Measurements from ENCODE around the gene LEMD2.

Gene LEMD2

GRCh38 chr6:33818293-33818692 is 29.4 kb upstream of the LEMD2 start:
- no peak for DNase-seq

GRCh38 chr6:33817489-33817888 is 28.6 kb upstream of the LEMD2 start:
- DNase-seq: no peak

GRCh38 chr6:33816911-33817310 is 28.0 kb upstream of the LEMD2 start:
- no peak for DNase-seq

GRCh38 chr6:33815854-33816253 is 26.9 kb upstream of the LEMD2 start:
- no peak for DNase-seq

DNA sequence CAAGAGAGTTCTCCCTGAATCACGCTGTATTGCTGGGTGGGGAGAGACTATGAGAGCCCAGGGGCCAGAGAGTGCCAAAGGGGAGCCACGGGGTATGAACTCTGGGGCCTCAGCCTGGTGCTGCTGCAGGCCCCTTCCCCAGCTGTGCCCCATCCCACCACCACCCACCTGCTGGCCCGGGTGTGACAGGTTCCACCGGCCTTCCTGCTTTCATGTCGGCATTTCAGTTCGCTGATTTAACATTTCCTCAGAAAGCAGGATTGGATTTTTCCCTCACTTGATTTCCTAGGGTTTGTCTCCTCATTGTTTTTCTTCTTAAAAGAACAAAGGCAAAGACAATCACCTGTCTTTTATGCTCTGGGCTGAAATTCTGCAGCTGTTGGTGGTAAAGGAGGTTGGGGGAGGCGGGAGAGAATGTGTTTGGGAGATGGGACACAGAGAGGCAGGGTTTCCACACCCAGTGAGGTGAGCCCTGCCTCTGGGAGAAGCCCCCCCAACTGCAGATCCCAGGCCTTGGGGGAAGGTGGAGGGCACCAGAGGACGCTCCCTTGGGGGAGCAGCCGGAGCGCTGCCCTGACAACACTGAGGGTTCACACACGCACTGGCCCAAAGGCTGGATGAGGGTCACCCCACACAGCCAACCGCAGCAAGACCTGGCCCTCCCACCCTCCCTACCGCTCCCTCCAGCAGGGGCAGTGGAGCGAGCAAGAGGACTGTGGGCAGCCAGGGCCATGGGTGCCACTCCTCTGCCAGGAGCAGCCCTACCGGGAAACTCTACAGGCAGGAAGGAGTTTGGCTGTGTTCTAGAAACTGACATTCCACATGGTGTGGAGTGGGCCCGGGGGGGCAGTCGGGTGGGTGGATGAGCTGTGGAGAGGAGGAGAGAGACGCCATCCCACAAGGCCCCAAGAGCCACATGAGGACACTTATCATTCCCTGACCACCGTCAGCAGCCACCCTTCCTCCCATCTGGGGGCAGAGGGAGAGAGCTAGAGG is 25.4 kb upstream of the LEMD2 start:
- no peak for DNase-seq

DNA sequence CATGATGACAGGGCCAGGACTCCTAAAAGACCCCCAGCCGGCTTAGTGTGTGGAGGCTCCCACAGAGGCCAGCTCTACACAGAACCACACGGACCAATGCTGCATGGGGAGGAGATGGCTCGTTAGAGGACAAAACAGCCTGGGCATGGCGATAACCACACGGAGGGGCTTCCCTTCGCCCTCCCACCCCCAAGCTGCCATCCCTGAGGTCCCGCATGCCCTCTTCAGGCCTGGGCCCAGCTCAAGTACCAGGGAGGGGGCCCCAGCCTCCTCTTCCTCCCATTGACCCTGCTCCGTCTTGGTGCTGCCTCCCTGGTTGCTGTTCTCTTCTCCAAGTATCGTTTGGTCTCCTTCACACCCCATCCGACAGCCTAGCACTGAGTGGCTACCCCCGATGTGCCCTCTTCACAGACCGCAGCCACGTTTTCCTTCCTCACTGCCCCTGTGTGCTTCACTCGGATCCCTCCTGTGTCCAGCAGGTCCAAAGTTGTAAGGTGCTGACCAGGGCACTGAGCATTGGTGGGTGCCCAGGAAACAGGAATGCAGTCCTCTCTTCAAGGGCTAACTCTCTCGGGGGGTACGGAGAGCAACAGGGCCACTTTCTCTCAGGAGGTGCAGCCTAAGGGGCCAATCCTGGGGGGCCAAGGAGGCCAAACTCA is 24.4 kb upstream of the LEMD2 start:
- no peak for DNase-seq

- DNase-seq: peak; percentile 19
Measured at GRCh38 chr6:33812669-33813068, 23.7 kb upstream of the LEMD2 start.

GRCh38 chr6:33809594-33809993 is 20.7 kb upstream of the LEMD2 start:
- DNase-seq: no peak

DNA sequence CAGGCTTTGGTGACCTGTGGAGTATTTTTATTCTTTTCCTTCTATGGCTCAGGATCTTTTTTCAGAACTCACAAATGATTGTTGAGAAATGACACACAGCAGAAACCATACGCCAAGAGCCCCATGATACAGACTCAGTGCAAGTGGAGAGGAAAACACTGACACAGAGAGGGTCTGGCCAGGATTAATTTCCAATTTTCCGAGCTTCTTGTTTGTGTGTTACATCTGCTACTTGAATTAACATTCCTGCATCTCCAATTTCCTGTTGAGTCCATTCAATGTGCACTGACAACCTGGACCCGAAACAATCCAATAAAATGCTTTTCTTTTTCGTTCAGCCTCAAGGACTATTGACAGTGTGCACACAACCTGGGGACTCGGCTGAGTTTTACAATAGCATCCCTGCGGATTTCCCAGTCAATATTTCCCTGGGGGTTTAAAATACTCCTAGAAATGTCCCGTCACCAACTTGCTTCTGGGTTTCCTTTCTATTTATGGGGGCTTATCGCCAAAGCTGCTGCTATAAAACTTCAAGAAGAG is 19.8 kb upstream of the LEMD2 start:
- no peak for DNase-seq

DNA sequence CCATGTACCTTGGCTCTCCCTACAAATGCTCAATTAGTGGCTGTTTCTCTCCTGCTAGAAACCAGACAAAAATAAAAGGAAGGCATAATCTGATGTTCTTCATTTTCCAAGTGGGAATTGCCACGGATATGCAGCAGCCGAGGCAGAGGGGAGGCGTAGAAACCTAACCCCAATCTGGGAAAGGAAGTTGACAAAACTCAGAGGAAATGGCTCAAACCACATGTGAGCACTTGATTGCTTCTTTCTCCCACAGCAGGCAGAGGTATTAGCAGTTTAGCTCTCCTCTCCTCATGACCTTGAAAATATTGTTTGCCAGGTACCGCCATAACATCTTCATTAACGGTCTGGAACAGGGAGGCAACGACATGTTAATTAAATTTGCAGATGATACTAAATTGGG is 18.7 kb upstream of the LEMD2 start:
- no peak for DNase-seq

GRCh38 chr6:33806841-33807240 is 17.9 kb upstream of the LEMD2 start:
- no peak for DNase-seq

DNA sequence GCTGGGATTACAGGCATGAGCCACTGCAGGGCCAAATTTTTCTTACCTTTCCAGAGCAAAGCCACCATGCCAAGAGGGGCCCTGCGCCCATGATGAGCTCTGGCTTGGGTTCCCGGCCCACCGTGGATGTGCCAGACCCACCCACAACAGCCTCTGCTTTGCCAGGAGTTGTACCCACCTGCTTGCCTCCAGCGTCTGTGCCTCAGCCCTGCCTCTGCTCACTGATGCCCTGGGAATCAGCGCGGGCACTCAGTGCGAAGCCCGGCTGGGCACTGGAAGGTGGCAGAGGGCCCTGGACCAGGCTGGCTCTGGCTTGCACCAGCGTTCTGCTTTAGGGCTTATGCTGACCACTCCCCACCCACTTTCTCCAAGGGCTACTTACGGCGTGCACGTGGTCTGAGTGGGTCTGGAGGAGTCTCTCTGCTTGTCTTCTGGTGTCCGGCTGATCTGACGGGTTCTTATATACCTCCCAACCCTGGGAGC is 14.7 kb upstream of the LEMD2 start, which contains the start of gene MLN:
Gene MLN (minus strand): TSS at position 433 of the 483 bp plus-strand sequence. CDS start 2,840 bp downstream, outside the sequence.
- DNase-seq: no peak

- no peak for DNase-seq
Measured at GRCh38 chr6:33802186-33802958, 13.4 kb upstream of the LEMD2 start.

GRCh38 chr6:33801611-33802010 is 12.7 kb upstream of the LEMD2 start:
- DNase-seq: no peak

GRCh38 chr6:33800248-33800969 is 11.5 kb upstream of the LEMD2 start:
- no peak for DNase-seq

DNA sequence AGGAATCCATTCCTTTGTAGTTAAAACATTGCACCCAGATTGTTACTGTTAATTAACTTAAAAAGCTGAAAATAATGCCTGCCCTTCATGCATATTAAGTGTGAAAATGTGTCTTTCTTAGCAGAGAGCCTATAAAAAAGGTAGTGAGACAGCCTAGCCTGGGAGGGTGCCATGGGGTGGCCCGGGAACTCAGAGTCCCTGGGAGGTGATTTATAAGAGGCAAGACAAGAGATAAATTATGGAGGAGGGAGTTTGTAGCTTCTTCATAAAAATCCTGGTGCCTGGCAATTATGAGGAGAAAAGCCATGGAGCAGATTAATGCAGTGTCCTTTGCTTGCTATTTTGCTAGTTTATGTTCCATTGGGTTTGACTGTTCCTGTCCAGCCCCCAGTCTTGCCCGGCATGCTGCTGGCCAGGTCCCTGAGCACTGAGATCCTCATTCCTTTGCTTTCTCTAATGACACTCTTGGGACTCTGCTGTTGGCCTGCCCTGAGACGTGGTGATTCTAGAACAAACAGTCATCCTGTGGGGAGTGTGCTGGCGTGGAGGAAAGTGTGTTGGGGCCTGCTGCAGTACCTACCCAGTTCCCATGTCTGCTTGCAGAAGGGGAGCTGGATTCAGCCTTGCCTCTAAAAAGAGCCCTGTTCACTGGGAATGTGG is 10.7 kb upstream of the LEMD2 start:
- DNase-seq: no peak

DNA sequence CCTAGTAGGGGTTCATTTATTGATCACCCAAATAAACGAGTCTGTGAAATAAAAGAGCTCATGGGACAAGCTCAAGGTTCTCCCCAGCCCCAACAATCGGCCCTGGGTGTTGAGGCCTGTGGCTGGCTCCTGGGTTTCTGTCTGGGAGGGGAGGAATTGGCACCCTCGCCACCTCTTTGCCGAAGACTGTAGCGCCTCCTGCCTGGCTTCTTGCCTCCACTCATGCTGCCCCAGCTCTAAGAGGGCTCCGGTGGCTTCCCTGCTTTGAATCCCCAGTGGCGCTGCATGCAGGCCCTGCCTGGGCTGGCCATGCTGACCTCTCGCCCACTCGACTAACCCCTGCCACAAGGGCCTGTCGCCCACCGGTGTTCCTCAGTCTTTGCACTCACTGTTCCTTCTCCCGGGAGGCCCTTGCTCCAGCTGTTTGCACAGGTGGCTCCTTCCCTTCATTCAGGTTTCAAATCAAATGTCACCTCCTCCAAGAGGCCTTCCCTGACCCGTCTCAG is 9.5 kb upstream of the LEMD2 start:
- no peak for DNase-seq

- no peak for DNase-seq
Measured at GRCh38 chr6:33797626-33798342, 8.9 kb upstream of the LEMD2 start.

- no peak for DNase-seq
Measured at GRCh38 chr6:33794910-33795623, 6.1 kb upstream of the LEMD2 start.

GRCh38 chr6:33792981-33793380 is 4.1 kb upstream of the LEMD2 start:
- no peak for DNase-seq
